GM18909 (cell line): ENCODE data around the gene DNAI1.

Experiments
- ATAC-seq: cut with Tn5 transposase; IDR thresholded peaks from one replicate; pipeline ENCODE4 v1.9.1; 2021; ENCODE audit warnings: mild to moderate bottlenecking; ENCODE audit not compliant: unreplicated experiment, poor library complexity

The DNAI1 gene

GRCh38 chr9:34555002-34555348 is 96.4 kb downstream of the DNAI1 start:
- no peak for ATAC-seq

GRCh38 chr9:34555500-34555899 is 96.9 kb downstream of the DNAI1 start:
- ATAC-seq = no peak

GRCh38 chr9:34555936-34556525 is 97.4 kb downstream of the DNAI1 start:
- ATAC-seq = no peak

GRCh38 chr9:34556949-34557348 is 98.3 kb downstream of the DNAI1 start:
- no peak for ATAC-seq

GRCh38 chr9:34557426-34558321 is 99.1 kb downstream of the DNAI1 start:
- ATAC-seq = no peak

- no peak for ATAC-seq
Measured at GRCh38 chr9:34558364-34558763, 99.8 kb downstream of the DNAI1 start.

GRCh38 chr9:34558919-34559623 is 100.5 kb downstream of the DNAI1 start:
- no peak for ATAC-seq

- no peak for ATAC-seq
Measured at GRCh38 chr9:34559624-34560455, 101.2 kb downstream of the DNAI1 start.

GRCh38 chr9:34560599-34561214 is 102.1 kb downstream of the DNAI1 start:
- no peak for ATAC-seq

- no peak for ATAC-seq
Measured at GRCh38 chr9:34562135-34562745, 103.6 kb downstream of the DNAI1 start.

- no peak for ATAC-seq
Measured at GRCh38 chr9:34563262-34563661, 104.7 kb downstream of the DNAI1 start.

- no peak for ATAC-seq
Measured at GRCh38 chr9:34564617-34565016, 106.0 kb downstream of the DNAI1 start.

- ATAC-seq = no peak
Measured at GRCh38 chr9:34565856-34566255, 107.3 kb downstream of the DNAI1 start.

- no peak for ATAC-seq
Measured at GRCh38 chr9:34566322-34566721, 107.7 kb downstream of the DNAI1 start.

- ATAC-seq = no peak
Measured at GRCh38 chr9:34566972-34567371, 108.4 kb downstream of the DNAI1 start.

GRCh38 chr9:34568133-34568532 is 109.5 kb downstream of the DNAI1 start:
- ATAC-seq = no peak

GRCh38 chr9:34568774-34569173 is 110.2 kb downstream of the DNAI1 start:
- no peak for ATAC-seq

- ATAC-seq = no peak
Measured at GRCh38 chr9:34570376-34570775, 111.8 kb downstream of the DNAI1 start.
